ENCODE data around the gene DVL2.
"Not testable (repeated sequence)": the region's sequence is repeated elsewhere in the genome, so short reads cannot be mapped to it uniquely, and the experiment has no call there.

The DVL2 gene

DNA sequence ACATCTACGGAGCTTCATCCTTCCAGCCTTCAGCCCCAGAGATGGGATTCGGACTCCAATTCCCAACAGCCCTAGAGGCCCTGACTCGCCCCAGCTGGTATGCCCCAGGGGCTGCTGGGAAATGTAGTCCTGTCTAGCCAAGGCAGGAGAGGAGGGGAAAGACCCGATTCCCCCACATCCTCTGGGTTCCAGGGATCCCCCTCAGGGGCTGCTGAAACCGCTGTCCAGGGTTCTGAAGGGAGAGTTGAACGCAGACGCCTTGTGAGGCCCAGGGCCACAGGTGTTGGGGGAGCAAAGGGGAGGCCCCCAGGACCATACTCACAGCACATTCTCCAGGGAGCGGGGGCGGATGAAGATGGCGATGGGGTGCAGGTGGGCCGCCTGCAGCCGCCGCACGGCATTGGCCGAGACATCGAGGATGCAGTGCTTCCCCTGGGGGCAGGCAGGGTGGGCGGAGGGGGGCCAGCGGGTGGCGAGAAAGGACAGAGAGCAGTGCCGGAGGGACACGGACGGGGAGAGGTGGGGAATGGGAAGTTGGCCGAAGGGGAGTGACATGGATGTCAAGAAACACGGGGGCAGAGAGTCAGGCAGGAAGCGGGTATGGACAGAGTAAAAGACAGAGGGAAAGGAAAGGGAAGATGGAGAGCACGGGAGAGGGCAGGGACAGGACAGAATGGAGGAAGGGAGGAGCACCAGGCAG, 42.6 kb downstream of the DVL2 start:
- peak; percentile 41 for DNase-seq

- DNase-seq, result no peak
These were observed 43.2 kb downstream of the DVL2 start for GRCh38 chr17:7191069-7191468.

- no peak for DNase-seq
These were observed 43.9 kb downstream of the DVL2 start for GRCh38 chr17:7190276-7190917.

DNA sequence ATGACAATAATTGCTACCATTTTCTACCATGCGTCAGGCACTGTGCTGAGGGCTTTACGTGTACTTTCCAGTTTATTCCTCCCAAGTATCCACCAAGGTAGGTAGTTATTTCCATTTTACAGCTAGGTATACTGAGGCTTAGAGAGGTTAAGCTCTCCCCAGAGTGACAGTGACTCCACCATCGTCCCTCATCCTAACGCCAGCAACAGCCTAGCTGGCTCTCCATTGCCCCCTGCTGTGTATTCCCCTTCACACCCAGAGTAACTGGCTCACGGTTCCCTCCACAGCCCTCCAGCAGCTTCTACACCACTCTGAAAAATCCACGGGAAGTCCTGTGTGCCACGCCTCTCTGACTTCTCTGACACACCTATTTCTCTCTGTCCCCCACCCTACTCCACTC, 48.1 kb downstream of the DVL2 start:
- DNase-seq, result no peak

- DNase-seq, result no peak
These were observed 49.7 kb downstream of the DVL2 start for GRCh38 chr17:7184647-7185046.

GRCh38 chr17:7184091-7184488, 50.2 kb downstream of the DVL2 start:
- no peak for DNase-seq

DNA sequence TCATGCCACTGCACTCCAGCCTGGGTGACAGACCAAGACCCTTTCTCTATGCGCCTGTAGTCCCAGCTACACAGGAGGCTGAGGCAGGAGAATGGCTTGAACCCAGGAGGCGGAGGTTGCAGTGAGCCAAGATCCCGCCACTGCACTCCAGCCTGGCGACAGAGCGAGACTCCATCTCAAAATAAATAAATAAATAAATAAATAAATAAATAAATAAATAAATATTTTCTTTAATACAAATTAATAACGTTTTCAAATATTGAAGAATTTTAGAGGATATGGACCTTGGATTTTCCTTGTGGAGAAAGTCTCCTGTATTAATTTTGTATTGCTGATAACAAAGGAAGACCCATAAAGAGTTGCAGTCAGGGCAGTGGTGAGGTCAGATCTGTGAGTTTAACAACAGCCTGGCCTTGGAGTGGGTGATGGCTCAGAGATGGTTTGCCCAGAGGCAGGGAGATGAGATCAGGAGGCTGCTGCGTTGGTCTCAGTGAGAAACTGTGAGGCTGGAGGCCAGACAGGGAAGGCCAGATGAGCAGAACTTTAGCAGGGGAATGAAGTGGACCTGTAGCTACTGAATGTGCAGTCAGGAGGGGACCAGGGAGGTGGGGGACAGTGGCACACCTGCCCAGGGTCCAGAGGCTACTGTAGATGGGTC, 50.8 kb downstream of the DVL2 start:
- DNase-seq, result no peak

GRCh38 chr17:7182101-7182500, 52.2 kb downstream of the DVL2 start:
- DNase-seq, result not testable (repeated sequence)

DNA sequence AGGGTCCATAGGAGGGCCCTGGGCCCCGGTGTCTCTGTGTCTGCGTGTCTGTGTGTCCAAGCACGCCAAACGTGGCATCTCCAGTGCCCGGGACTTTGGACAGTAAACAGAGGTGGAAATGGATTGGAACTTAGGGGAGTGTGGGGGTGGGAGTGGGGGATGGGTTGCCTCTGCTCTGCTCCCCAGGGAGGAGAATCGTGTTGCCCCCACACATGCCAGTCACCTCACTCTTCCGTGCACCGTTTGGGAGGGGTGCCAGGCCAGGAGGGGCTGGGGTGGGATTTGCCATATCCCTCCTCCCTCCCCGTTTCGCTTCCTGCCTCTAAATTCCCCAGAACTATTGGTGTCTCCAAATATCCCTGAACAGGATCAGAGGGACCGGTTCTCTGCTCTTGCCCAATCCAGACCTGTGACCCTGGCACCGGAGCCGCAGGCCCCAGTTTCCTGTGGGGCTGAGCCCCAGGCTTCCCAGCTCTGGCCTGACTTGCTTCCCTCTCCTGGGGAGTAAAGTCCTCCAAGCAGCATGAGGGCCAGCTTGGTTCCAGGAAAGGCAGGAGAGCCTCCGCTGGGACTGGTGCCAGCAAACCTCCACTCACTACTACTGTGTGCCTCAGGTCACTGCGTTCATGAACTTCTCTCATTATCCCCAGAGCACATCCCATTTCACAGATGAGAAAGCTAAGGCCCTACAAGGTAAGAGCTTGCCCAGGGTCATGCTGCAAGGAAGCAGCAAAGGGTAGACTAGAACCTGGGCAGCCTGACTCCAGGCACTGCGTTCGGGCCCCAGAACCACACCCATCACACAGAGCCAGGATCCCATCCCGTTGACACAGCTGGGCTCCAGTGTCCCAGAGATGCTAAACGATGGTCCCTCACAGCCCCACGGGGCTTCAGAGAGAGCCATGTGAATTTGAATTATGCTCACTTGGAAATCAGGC, 54.7 kb downstream of the DVL2 start, which contains the start of gene ASGR1:
ASGR1 (minus strand) TSS at position 54 of the 938 bp plus-strand sequence. CDS start 807 bp downstream, outside the sequence.
- no peak for DNase-seq

- no peak for DNase-seq
These were observed 55.4 kb downstream of the DVL2 start for GRCh38 chr17:7178973-7179316.

- DNase-seq, result no peak
These were observed 56.3 kb downstream of the DVL2 start for GRCh38 chr17:7177954-7178477.

DNA sequence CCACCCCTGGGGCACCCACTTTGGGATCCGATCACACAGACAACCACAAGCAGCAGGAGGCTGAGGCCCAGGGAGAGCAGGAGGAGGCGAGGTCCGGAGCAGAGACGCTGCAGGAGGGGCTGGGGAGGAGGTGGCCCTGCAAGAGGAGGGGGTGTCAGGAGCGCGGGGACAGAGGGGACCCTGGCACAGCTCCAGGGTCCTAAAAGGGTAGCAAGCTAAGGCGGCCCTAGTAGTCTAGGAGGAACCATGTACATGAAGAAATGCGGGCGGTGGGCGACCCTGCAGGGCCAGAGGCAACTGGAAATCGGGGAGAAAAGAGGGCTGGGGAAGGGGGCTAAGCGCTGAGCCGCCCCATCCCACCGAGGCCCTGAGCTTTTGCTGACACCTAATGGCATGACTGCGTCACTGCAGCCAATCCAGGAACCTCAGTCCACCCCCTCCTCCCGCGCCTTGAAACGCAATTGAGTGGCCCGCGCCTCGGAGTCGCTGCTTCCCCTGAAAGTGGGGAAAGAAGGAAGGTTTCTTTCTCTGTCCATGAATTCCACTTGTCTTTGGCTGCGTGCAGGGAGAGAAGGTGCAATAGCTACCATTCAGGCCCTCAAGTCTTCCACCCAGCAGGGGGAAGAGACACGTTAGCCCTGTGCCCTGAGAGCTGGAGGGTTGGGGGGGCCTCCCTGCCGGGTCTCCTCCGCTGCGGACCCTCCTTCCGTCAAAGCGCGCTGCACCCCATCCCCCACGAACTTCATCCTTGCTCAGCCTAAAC, 56.9 kb downstream of the DVL2 start:
- DNase-seq, result peak; percentile 71

DNA sequence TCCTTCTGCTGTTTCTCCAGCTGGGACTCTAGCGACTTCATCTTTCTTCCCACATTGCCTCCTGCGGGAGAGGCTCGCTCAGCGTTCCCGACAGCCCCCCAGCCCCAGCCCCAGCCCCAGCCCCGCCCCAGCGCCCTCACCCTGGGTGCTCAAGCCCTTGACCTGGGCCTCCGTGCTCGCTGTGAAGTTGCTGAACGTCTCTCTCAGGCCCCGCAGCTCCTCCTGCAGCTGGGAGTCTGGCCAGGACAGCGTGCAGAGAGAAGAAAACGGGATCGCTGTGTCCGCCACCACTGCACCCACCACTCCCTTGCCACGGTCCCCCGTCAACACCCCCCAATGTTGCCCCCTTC, 57.5 kb downstream of the DVL2 start:
- no peak for DNase-seq

DNA sequence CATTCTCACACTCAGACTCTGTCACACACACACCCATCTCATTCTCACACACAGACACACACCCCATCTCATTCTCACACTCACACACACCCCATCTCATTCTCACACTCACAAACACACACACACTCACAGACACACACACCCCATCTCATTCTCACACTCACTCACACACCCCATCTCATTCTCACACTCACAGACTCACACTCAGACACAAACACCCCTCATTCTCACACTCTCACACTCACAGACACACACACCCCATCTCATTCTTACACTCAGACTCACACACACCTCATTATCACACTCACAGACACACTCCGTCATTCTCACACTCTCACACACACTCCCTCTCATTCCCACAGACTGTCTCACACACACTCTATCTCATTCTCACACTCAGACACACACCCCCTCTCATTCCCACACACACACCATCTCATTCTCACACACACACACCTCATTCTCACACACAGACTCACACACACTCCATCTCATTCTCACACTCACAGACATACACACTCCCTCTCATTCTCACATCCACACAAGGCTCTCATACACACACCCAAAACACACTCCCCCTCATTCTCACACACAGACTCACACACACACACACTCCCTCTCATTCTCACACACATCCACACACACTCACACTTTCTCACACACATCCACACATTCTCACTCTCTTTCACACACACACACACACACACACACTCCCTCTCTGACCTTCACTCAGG, 58.0 kb downstream of the DVL2 start:
- DNase-seq, result no peak

All from activated T-cell treated with anti-CD3 and anti-CD28 coated beads, Interleukin-2, amount 50 U/mL, for 1 hour (primary cell).